Esophagus squamous epithelium (tissue), 4 donors: ENCODE data around the gene CLCF1.

ENCODE experiments used
- CTCF ChIP-seq, 6 experiments: fragments of 450-650 bp in 4 of 6; fragments of 200-600 bp in 2 of 6; sonication (generic) in 2 of 6; IDR thresholded peaks; one replicate each; pipeline ENCODE4 v1.5.1; 2016 to 2019; ENCODE audit warnings: antibody characterized with exemption in 6 of 6, mild to moderate bottlenecking in 4 of 6, moderate library complexity in 4 of 6
- POLR2A ChIP-seq, 4 donors: fragments of 450-650 bp; IDR thresholded peaks; one replicate each; pipeline ENCODE4 v1.6.1; 2017; ENCODE audit warnings: antibody characterized with exemption in 4 of 4, mild to moderate bottlenecking in 4 of 4, moderate library complexity in 3 of 4

- peak in 3 of 4 donors; percentile 46 to 68 (median 67) for TF ChIP-seq POLR2A (IDR thresholded peaks at IDR 0.05)
- TF ChIP-seq CTCF (IDR thresholded peaks at IDR 0.05), result peak; percentile 93 to 99 (median 99)
These were observed 56.1 kb downstream of the CLCF1 start for GRCh38 chr11:67317205-67317887.
